Measurements from ENCODE around the gene DOP1B.

- TF ChIP-seq CTCF (IDR thresholded peaks at IDR 0.05) (no peak), POLR2A (IDR thresholded peaks at IDR 0.05) (no peak)
Measured at GRCh38 chr21:36113647-36114428, 42.8 kb upstream of the DOP1B start.

Measured in lower leg skin (tissue), 3 donors.